Testis (tissue), 3 donors: ENCODE measurements around the gene BTG4. TPM values are rescaled to one million over a fixed set of nuclear protein-coding genes. Genes with fewer than 3 reads are reported as not detected.

Experiments
- DNase-seq: peaks from one replicate; pipeline ENCODE4 v3.0.0-alpha.2; 2019
- H3K27ac ChIP-seq, 2 donors: fragments of 200-600 bp; sonication (generic); one replicate each; pipeline ENCODE4 v1.5.1; 2019
- H3K27me3 ChIP-seq: fragments of 200-600 bp; sonication (generic); one replicate; pipeline ENCODE4 v1.5.1; 2019
- H3K36me3 ChIP-seq: fragments of 200-600 bp; sonication (generic); one replicate; pipeline ENCODE4 v1.5.1; 2017; ENCODE audit warnings: low read depth; ENCODE audit errors: missing control alignments
- H3K4me1 ChIP-seq: fragments of 200-600 bp; sonication (generic); one replicate; pipeline ENCODE4 v1.5.1; 2019
- H3K4me3 ChIP-seq, 2 donors: fragments of 200-600 bp; sonication (generic); one replicate each; pipeline ENCODE4 v1.5.1; 2017 to 2019
- H3K9me3 ChIP-seq: fragments of 200-600 bp; sonication (generic); one replicate; pipeline ENCODE4 v1.5.1; 2017
- CTCF ChIP-seq, 3 experiments: fragments of 450-650 bp in 2 of 3; fragments of 200-600 bp in 1 of 3; sonication (generic) in 1 of 3; IDR thresholded peaks; one replicate each; pipeline ENCODE4 v1.5.1; 2016 to 2019; ENCODE audit warnings: antibody characterized with exemption in 3 of 3, mild to moderate bottlenecking in 2 of 3, moderate library complexity in 1 of 3
- POLR2A ChIP-seq: fragments of 450-650 bp; IDR thresholded peaks from one replicate; pipeline ENCODE4 v1.6.1; 2017; ENCODE audit warnings: antibody characterized with exemption, mild to moderate bottlenecking, moderate library complexity
- WGBS, 2 donors: methylation state at CpG; one replicate each; pipeline ENCODE4 v1.1.5; 2018; 5-methylcytosine and 5-hydroxymethylcytosine counted together
- intact Hi-C: fragments of 100-400 bp; cut with DNase I; formaldehyde crosslinking; loops from one replicate; pipeline ENCODE4 v1.15.1; 2023; ENCODE audit warnings: low total_unique reads
- polyA plus RNA-seq: library from polyadenylated mRNA; stranded (reverse); fragments of 350-450 nt; fragmentation: Illumina TruSeq; extraction: RNeasy Lipid Tissue Mini Kit (QIAGEN cat#74804); gene quantifications from one replicate; pipeline ENCODE4 v1.2.3, GENCODE V29; 2014; ENCODE audit warnings: low read depth, low replicate concordance; ENCODE audit not compliant: insufficient read depth
- total RNA-seq, 2 donors: library from RNA; depleted of rRNA; stranded (reverse); fragments of >200 nt; gene quantifications; one replicate each; pipeline ENCODE4 v1.2.3, GENCODE V29; 2016

BTG4 gene
- total and polyA plus RNA-seq, 3 donors from 2014 or later: 8.7 to 36.8 (median 26.6) TPM

GRCh38 chr11:111499483-111499882 lies 12.7 kb downstream of the BTG4 start:
- WGBS, 2 donors: 84 to 90% methylated on average over 5 of the region's 5 CpGs
- Histone ChIP-seq H3K4me3 (no peak overlapping the region), H3K4me1 (no peaks in the 10 kb centered on the region), H3K27ac (no peak overlapping the region), H3K27me3 (no peaks in the 10 kb centered on the region), H3K9me3 (no peaks in the 10 kb centered on the region), H3K36me3 (no peaks in the 10 kb centered on the region)
- no peak for DNase-seq
- TF ChIP-seq CTCF (IDR thresholded peaks at IDR 0.05): no peak
- no peak for TF ChIP-seq POLR2A
- intact Hi-C loops: no loop called here

GRCh38 chr11:111494040-111494439 lies 18.1 kb downstream of the BTG4 start:
- Histone ChIP-seq H3K4me3 (no peak overlapping the region), H3K4me1 (no peaks in the 10 kb centered on the region), H3K36me3 (no peaks in the 10 kb centered on the region), H3K27ac (no peak overlapping the region), H3K9me3 (no peaks in the 10 kb centered on the region), H3K27me3 (no peaks in the 10 kb centered on the region)
- DNase-seq: no peak
- WGBS, 2 donors: 82 to 84% methylated on average over 1 of the region's 1 CpG
- intact Hi-C loops: no loop called here
- TF ChIP-seq CTCF (IDR thresholded peaks at IDR 0.05): no peak
- no peak for TF ChIP-seq POLR2A

- H3K27ac ChIP-seq: no peak overlapping the region
- H3K4me3 ChIP-seq: no peak overlapping the region
- no peaks in the 10 kb centered on the region for H3K27me3 ChIP-seq
- DNase-seq: no peak
- no peaks in the 10 kb centered on the region for H3K36me3 ChIP-seq
- H3K9me3 ChIP-seq: no peaks in the 10 kb centered on the region
- WGBS, 2 donors: 83 to 91% methylated on average over 1 of the region's 1 CpG
- H3K4me1 ChIP-seq: no peaks in the 10 kb centered on the region
- TF ChIP-seq POLR2A (no peak), CTCF (IDR thresholded peaks at IDR 0.05) (no peak)
- intact Hi-C loops: no loop called here
Measured at GRCh38 chr11:111490496-111490895, 21.7 kb downstream of the BTG4 start.

- Histone ChIP-seq H3K4me1 (no peaks in the 10 kb centered on the region), H3K9me3 (no peaks in the 10 kb centered on the region), H3K36me3 (no peaks in the 10 kb centered on the region), H3K4me3 (no peak overlapping the region), H3K27me3 (no peaks in the 10 kb centered on the region), H3K27ac (no peak overlapping the region)
- intact Hi-C loops: no loop called here
- TF ChIP-seq POLR2A: no peak
- no peak for TF ChIP-seq CTCF (IDR thresholded peaks at IDR 0.05)
- DNase-seq: no peak
Measured at GRCh38 chr11:111483431-111483830, 28.8 kb downstream of the BTG4 start.

- H3K9me3 ChIP-seq: no peaks in the 10 kb centered on the region
- intact Hi-C loops: no loop called here
- TF ChIP-seq CTCF (IDR thresholded peaks at IDR 0.05): peak in 1 of 3 experiments; percentile 44
- TF ChIP-seq POLR2A: no peak
- no peaks in the 10 kb centered on the region for H3K27me3 ChIP-seq
- 93 to 94% methylated on average over 1 of the region's 1 CpG for WGBS, 2 donors
- no peaks in the 10 kb centered on the region for H3K4me1 ChIP-seq
- no peaks in the 10 kb centered on the region for H3K36me3 ChIP-seq
- no peak for DNase-seq
- H3K27ac ChIP-seq: no peak overlapping the region
- no peak overlapping the region for H3K4me3 ChIP-seq
Measured at GRCh38 chr11:111479666-111480065, 32.5 kb downstream of the BTG4 start.
